ENCODE results near the gene FOXJ2. TPM values are rescaled to one million over a fixed set of nuclear protein-coding genes. Genes with fewer than 3 reads are reported as not detected.
A peak's percentile ranks its signal among the peaks of the same experiment; 100 is the strongest.

The FOXJ2 gene
- total and polyA plus RNA-seq, 2 donors (not counting 1 experiment from before 2014, with no cell fraction given) = 8.3 TPM

DNA sequence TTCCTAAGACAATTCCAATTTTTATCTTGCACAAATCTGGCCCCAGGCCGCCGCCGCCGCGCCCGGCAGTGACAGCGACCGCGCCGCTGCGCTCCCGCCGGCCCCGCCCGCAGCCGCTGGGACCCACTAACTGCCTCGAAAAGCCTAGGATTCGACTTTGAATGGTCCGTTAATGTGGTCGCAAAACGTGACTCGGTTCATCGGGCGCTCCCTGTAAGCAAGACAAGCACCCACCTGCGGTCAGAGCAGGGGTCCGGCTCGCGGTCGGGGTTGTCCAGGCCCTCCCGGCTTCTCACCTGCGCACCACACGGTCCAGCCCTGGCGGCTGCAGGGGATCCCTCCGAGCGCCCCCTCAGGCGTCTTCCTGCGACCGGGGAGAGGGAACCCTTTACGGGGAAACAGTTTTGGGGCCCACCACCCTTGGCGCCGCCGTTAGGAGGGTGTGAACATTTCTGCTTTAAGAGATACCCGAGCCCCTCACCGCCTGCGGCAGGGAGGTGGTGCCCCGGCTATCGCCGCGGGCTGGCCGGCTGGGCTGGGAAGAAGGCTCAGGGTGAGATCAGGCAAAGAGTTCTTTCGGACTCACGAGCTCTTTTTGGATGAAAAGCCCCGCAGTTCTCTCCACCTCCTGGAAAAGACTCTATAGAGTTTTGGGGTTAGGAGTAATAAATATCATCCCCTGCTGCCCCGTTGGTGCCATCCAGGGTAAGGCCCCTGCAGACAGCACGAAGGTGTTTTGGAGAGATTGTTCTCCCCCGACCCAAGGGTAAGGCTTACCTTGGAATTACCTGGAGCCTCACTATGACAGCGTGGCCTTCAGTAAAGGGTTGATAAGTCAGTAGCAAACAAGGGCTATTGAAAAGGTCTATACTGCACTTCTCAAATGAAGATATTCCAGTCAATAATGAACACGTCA lies 13.6 kb upstream of the FOXJ2 start:
- H3K79me2 ChIP-seq (ENCODE audit: control insufficient read depth, insufficient read depth, low read length) = no peaks in the 10 kb centered on the region
- peak overlapping the region in 2 of 4 experiments; percentile 32 to 49 for H3K4me3 ChIP-seq (replicated peaks in 1 of 4; ENCODE audit: control extremely low read depth in 1 of 4, insufficient read depth in 1 of 4, low read depth in 3 of 4, low read length in 4 of 4)
- H3K4me2 ChIP-seq (ENCODE audit: extremely low read depth, insufficient read depth, low read length) = peak overlapping the region; percentile 52
- H4K20me1 ChIP-seq (ENCODE audit: control insufficient read depth, extremely low read depth, insufficient read depth, low read length) = no peaks in the 10 kb centered on the region
- TF ChIP-seq EZH2 (IDR thresholded peaks at IDR 0.05; ENCODE audit: low read length, missing control alignments) = peak; percentile 88
- TF ChIP-seq, protein P1, sequence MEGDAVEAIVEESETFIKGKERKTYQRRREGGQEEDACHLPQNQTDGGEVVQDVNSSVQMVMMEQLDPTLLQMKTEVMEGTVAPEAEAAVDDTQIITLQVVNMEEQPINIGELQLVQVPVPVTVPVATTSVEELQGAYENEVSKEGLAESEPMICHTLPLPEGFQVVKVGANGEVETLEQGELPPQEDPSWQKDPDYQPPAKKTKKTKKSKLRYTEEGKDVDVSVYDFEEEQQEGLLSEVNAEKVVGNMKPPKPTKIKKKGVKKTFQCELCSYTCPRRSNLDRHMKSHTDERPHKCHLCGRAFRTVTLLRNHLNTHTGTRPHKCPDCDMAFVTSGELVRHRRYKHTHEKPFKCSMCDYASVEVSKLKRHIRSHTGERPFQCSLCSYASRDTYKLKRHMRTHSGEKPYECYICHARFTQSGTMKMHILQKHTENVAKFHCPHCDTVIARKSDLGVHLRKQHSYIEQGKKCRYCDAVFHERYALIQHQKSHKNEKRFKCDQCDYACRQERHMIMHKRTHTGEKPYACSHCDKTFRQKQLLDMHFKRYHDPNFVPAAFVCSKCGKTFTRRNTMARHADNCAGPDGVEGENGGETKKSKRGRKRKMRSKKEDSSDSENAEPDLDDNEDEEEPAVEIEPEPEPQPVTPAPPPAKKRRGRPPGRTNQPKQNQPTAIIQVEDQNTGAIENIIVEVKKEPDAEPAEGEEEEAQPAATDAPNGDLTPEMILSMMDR (conservative IDR thresholded peaks at IDR 0.05 in 1 of 2, IDR thresholded peaks at IDR 0.05 in 1 of 2; ENCODE audit: low read depth in 1 of 2, low read length in 2 of 2) = no peak
- no peak overlapping the region for H3K27ac ChIP-seq (ENCODE audit: insufficient read depth, low read length)
- H2AFZ ChIP-seq (ENCODE audit: low read length) = no peak overlapping the region
- H3K9ac ChIP-seq (ENCODE audit: insufficient read depth, low read length) = no peak overlapping the region
- H3K4me1 ChIP-seq (ENCODE audit: control insufficient read depth, extremely low read depth, insufficient read depth, low read length) = no peaks in the 10 kb centered on the region
- peak in 1 of 2 donors; percentile 16 for DNase-seq (ENCODE audit: low read depth in 2 of 2)
- no peaks in the 10 kb centered on the region for H3K9me3 ChIP-seq (ENCODE audit: control insufficient read depth, insufficient read depth, low read depth, low read length)
- H3K36me3 ChIP-seq (ENCODE audit: control insufficient read depth, insufficient read depth, low read length) = no peaks in the 10 kb centered on the region
- peaks cover 11% of the 10 kb centered on the region for H3K27me3 ChIP-seq (ENCODE audit: control insufficient read depth, insufficient read depth, low read length)

DNA sequence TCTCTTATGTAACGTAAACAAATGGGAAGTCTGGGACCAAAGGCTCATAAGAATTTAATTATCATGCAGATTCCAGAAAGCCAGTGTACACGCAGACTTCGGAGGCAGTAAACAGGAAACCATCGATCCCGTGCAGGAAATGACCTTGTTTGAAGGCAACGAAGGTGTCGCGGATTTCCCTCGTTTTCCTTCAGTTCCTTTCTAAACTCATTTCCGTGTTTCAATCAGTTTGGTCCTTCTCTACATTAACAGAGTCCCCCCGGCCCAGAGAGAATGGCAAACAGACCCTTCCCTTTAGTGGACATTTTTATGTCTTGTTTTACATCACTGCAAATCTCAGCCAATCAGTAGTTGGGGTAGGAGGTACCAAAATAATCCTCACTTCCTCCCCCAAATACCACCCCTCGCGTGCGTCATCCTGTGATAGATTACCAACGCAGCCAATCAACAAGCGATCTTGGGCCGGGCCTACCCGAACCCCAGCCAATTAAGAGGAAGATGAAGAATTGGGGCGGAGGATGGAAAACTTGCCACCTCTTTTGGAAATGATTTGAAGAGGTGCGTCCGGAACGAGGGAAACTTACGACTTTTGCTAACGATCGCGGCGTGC lies 6.1 kb upstream of the FOXJ2 start:
- Histone ChIP-seq H3K4me3 (replicated peaks in 1 of 4; ENCODE audit: control extremely low read depth in 1 of 4, insufficient read depth in 1 of 4, low read depth in 3 of 4, low read length in 4 of 4) (peak overlapping the region; percentile 72 to 88 (median 80)), H2AFZ (ENCODE audit: low read length) (peak overlapping the region; percentile 85), H3K4me1 (ENCODE audit: control insufficient read depth, extremely low read depth, insufficient read depth, low read length) (no peaks in the 10 kb centered on the region), H3K27me3 (ENCODE audit: control insufficient read depth, insufficient read depth, low read length) (no peaks in the 10 kb centered on the region), H4K20me1 (ENCODE audit: control insufficient read depth, extremely low read depth, insufficient read depth, low read length) (no peaks in the 10 kb centered on the region), H3K27ac (ENCODE audit: insufficient read depth, low read length) (peak overlapping the region; percentile 100), H3K4me2 (ENCODE audit: extremely low read depth, insufficient read depth, low read length) (peak overlapping the region; percentile 91), H3K79me2 (ENCODE audit: control insufficient read depth, insufficient read depth, low read length) (no peaks in the 10 kb centered on the region), H3K9me3 (ENCODE audit: control insufficient read depth, insufficient read depth, low read depth, low read length) (no peaks in the 10 kb centered on the region), H3K9ac (ENCODE audit: insufficient read depth, low read length) (peak overlapping the region; percentile 92), H3K36me3 (ENCODE audit: control insufficient read depth, insufficient read depth, low read length) (no peaks in the 10 kb centered on the region)
- TF ChIP-seq, protein P1 (conservative IDR thresholded peaks at IDR 0.05 in 1 of 2, IDR thresholded peaks at IDR 0.05 in 1 of 2; ENCODE audit: low read depth in 1 of 2, low read length in 2 of 2) = no peak
- no peak for TF ChIP-seq EZH2 (IDR thresholded peaks at IDR 0.05; ENCODE audit: low read length, missing control alignments)
- DNase-seq (ENCODE audit: low read depth in 2 of 2) = peak; percentile 99

DNA sequence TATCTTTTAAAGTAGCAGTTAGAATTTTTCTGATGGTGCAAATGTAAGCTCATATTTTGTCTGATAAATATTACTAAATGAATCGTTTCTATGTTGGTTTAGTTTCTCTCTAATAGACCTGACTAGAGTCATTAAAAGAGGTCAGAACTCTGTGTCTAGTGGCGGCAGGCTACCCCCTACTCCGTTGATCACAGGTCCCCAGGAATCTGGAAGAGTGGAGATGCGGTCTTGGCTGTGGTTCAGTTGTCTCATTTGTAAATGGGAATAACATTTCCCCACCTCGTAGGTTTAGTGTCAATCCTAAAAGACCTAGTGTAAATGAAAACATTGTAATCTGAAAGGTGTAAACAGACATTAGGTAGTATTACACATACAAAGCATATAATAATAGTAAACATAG lies 4.7 kb upstream of the FOXJ2 start:
- Histone ChIP-seq H3K27ac (ENCODE audit: insufficient read depth, low read length) (peak overlapping the region; percentile 100), H3K36me3 (ENCODE audit: control insufficient read depth, insufficient read depth, low read length) (no peaks in the 10 kb centered on the region), H3K4me3 (replicated peaks in 1 of 4; ENCODE audit: control extremely low read depth in 1 of 4, insufficient read depth in 1 of 4, low read depth in 3 of 4, low read length in 4 of 4) (peak overlapping the region in 1 of 4 experiments; percentile 77), H2AFZ (ENCODE audit: low read length) (no peak overlapping the region), H3K9ac (ENCODE audit: insufficient read depth, low read length) (no peak overlapping the region), H4K20me1 (ENCODE audit: control insufficient read depth, extremely low read depth, insufficient read depth, low read length) (no peaks in the 10 kb centered on the region), H3K4me2 (ENCODE audit: extremely low read depth, insufficient read depth, low read length) (no peak overlapping the region), H3K79me2 (ENCODE audit: control insufficient read depth, insufficient read depth, low read length) (peaks cover 6% of the 10 kb centered on the region), H3K9me3 (ENCODE audit: control insufficient read depth, insufficient read depth, low read depth, low read length) (no peaks in the 10 kb centered on the region), H3K4me1 (ENCODE audit: control insufficient read depth, extremely low read depth, insufficient read depth, low read length) (peaks cover 2% of the 10 kb centered on the region), H3K27me3 (ENCODE audit: control insufficient read depth, insufficient read depth, low read length) (no peaks in the 10 kb centered on the region)
- no peak for DNase-seq (ENCODE audit: low read depth in 2 of 2)
- TF ChIP-seq EZH2 (IDR thresholded peaks at IDR 0.05; ENCODE audit: low read length, missing control alignments) = no peak
- TF ChIP-seq, protein P1 (conservative IDR thresholded peaks at IDR 0.05 in 1 of 2, IDR thresholded peaks at IDR 0.05 in 1 of 2; ENCODE audit: low read depth in 1 of 2, low read length in 2 of 2) = no peak

Data from fibroblast of lung (primary cell).